ENCODE data around the gene NRXN3.
"Not testable (repeated sequence)": the region's sequence is repeated elsewhere in the genome, so short reads cannot be mapped to it uniquely, and the experiment has no call there.

NRXN3 gene

DNA sequence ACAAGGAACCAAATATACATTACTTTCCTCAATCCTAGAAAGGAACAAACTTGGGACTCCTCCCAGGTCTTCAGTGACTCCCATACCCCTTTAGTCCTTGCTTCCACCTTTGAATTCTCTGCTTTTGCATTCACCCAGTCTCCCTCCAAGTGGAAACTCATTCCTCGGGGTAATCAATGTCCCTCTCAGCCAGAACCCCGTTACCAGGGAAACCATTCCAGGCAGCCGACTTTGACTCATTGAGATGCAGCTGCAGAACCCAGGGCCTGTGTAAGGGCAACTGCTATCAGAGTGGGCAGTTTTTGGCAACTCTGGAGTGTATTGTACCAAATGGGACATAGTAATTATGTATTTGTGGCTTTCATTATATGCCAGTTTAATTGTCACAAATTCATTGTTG is 186.2 kb downstream of the NRXN3 start:
- in situ Hi-C loops (cut with MboI; ENCODE audit: low pct_unique_long_range_greater_than_20kb, low sequenced_read_pairs) = no loop called here

DNA sequence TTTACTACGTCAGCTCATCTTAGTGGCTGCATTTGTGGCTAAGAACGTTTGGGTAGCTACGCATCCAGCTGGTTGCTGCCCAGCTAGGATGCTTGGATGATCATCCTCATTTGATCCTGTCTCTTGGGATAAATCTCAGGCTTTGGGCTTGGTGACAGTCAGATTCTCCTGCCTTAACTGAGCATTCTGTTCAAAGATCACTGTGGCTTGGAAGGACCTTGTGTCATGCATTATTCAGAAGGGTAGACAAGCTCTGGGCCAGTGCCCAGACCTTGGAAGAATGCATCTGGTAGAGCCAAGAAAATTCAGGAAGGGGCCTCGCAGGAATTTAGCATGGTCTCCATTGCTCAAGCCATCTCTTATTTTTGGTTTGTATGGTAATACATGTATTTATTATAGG is 188.4 kb downstream of the NRXN3 start:
- in situ Hi-C loops (cut with MboI; ENCODE audit: low pct_unique_long_range_greater_than_20kb, low sequenced_read_pairs) = no loop called here

More for the DNA sequence above, 186.2 kb downstream of the NRXN3 start:
- DNase-seq = no peak

GRCh38 chr14:78359581-78359980 is 189.4 kb downstream of the NRXN3 start:
- in situ Hi-C loops (cut with MboI; ENCODE audit: low pct_unique_long_range_greater_than_20kb, low sequenced_read_pairs) = no loop called here
- DNase-seq = no peak

More for the DNA sequence above, 188.4 kb downstream of the NRXN3 start:
- no peak for DNase-seq

- in situ Hi-C loops (cut with MboI; ENCODE audit: low pct_unique_long_range_greater_than_20kb, low sequenced_read_pairs) = no loop called here
- DNase-seq = no peak
Observed at GRCh38 chr14:78363008-78363407, 192.8 kb downstream of the NRXN3 start.

GRCh38 chr14:78367355-78367754 is 197.2 kb downstream of the NRXN3 start:
- DNase-seq = no peak
- in situ Hi-C loops (cut with MboI; ENCODE audit: low pct_unique_long_range_greater_than_20kb, low sequenced_read_pairs) = no loop called here

GRCh38 chr14:78383060-78383459 is 212.9 kb downstream of the NRXN3 start:
- DNase-seq = no peak
- in situ Hi-C loops (cut with MboI; ENCODE audit: low pct_unique_long_range_greater_than_20kb, low sequenced_read_pairs) = no loop called here

DNA sequence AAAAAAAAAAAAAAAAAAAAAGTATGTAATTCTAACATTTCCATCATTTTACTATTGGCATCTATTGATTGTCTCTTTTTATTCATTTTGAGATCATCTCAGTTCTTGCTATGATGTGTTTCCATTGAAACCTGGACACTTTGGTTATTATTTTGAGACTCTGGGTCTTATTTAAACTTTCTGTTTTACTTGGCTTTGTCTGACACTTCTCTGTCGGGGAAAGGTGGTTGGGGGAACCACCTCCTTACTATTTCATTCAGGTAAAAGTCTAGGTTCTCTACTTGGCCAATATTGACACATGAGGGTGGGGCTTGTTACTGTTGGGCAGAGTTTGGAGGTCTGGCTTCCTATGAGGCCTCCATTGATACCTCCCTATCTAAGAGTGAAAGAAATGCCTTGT is 228.0 kb downstream of the NRXN3 start:
- DNase-seq = no peak
- in situ Hi-C loops (cut with MboI; ENCODE audit: low pct_unique_long_range_greater_than_20kb, low sequenced_read_pairs) = no loop called here

DNA sequence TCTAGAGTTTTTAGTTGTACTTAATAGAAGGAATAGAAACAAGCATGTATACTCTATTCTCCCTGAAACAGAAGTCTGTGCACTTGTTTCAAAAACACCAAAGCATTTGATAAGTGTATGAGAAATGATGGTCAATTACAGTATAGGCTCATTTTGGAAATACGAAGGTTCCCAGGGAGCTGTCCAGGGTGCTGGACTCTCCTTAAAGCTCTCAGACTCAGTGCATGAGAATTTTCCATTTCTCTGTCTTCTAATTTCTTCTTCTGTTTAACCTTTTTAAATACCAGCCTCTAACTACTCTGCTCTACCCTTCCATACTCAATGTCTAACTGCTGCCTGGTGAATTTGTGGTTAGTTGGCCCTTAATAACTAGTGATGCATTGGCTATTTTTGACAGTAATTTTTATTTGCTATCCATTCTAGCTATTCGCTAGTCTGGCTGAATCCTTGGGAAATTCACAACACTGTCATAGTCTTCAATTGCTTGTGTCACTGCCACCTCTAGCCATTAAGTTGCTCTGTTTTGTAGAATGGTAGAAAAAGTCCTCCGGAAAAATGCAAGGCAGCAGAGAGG is 229.2 kb downstream of the NRXN3 start:
- peak; percentile 14 for DNase-seq
- in situ Hi-C loops (cut with MboI; ENCODE audit: low pct_unique_long_range_greater_than_20kb, low sequenced_read_pairs) = no loop called here

DNA sequence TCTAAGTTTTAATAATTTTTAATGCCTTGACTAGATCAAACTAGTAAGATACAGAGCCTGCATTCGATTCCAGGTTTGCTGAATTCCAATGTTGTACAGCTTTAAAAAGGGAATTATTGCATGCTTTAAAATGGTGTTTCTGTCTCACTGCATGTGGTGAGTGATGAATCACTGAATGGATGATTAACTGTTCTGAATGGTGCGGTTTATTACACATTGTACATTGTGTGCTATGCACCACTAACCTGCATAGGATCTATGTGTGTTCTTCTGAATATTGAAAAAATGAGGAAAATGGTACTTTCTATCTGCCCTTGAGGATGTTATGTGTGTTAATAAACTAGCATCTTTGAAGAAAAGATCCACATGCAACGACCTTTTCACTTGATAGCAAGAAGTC is 231.7 kb downstream of the NRXN3 start:
- in situ Hi-C loops (cut with MboI; ENCODE audit: low pct_unique_long_range_greater_than_20kb, low sequenced_read_pairs) = no loop called here

GRCh38 chr14:78403278-78403815 is 233.2 kb downstream of the NRXN3 start:
- in situ Hi-C loops (cut with MboI; ENCODE audit: low pct_unique_long_range_greater_than_20kb, low sequenced_read_pairs) = no loop called here
- no peak for DNase-seq

More for the DNA sequence above, 231.7 kb downstream of the NRXN3 start:
- DNase-seq = no peak

DNA sequence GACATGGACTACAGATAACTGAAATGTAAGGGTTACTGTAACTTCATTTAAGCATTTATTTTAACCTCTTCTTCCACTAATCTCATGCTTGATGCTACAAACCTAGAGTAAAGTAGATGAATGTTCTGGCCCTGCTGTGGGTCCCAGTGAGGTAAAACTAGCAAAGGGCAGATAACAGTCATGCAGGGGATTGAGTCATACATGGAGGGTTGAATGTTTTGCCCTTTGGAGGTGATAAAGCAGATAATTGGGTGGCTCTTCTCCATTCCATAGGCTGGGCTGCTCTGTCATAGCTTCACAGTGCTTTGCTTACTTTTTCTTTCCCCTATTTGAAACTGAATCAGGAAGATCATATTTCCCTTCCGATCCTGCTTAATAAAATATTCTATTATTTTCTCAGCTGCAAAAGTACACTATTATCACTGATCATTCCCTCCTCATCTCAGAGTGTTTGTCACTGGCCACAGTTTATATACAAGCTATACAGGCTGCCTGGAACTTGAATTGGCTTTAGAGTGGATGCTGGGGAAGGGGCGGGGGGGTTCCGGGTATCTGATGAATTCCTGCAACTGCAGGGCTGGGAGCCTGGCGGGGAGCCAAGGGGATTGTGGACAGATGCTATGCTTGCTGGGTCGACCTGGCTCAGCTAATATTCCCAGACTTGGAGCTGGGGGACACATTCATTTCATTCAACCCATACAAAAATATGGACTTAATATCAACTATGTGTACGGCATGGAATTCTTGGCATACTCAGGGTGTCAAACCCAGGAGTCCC is 235.1 kb downstream of the NRXN3 start:
- DNase-seq = no peak
- in situ Hi-C loops (cut with MboI; ENCODE audit: low pct_unique_long_range_greater_than_20kb, low sequenced_read_pairs) = no loop called here

DNA sequence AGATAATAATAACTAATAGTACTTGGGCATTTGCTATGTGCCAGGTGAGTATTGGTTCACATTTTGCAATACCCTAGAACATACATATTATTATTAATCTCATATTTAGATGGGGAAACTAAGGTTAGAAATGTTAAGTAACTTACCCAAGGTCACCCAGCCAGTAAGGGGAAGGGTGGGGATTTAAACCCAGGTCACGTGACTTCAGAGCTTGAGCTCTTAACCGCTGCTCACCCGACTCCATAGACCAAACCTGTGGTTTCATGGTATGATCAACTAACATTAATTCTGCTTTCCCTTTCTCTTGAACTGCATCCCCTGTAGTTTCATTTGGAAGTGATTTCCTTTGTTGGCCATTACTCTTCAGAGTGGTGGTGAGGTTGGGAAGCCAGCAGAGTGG is 242.3 kb downstream of the NRXN3 start:
- in situ Hi-C loops (cut with MboI; ENCODE audit: low pct_unique_long_range_greater_than_20kb, low sequenced_read_pairs) = no loop called here
- DNase-seq = no peak

- no peak for DNase-seq
- in situ Hi-C loops (cut with MboI; ENCODE audit: low pct_unique_long_range_greater_than_20kb, low sequenced_read_pairs) = no loop called here
Observed at GRCh38 chr14:78414172-78414571, 244.0 kb downstream of the NRXN3 start.

DNA sequence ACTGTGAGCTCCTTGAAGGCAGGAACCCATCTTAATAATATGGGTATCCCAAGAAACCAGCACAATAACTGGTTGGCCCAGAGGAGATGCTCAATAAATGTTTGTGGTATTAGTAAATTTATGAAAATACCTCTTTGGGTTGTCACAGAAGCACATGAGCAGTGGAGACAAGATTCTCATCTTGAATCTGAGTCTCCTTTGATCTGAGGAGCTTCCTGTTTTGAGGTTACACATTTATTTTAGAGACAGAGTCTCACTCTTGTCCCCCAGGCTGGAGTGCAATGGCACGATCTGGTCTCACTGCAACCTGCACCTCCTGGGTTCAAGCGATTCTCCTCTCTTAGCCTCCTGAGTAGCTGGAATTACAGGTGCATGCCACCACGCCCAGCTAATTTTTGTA is 247.4 kb downstream of the NRXN3 start:
- in situ Hi-C loops (cut with MboI; ENCODE audit: low pct_unique_long_range_greater_than_20kb, low sequenced_read_pairs) = no loop called here

DNA sequence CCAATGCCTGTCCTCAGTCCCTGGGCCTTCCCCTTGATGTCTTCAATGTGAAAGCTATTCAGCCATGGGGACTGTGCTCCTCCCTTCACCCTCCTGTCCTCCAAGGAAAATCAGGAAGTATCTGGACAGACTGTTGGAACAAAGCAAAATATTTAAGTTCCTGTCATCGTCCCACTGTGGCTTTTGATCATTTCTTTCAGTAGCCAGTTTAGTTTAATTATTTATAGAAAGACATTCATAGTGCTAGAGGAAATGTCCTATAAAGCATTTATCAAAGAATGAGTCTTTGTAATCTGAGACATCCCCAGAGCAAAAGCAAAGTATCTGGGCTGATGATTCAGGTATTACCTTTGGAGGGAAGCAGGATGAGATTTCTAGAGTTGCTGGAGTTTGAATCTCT is 254.1 kb downstream of the NRXN3 start:
- no peak for DNase-seq
- in situ Hi-C loops (cut with MboI; ENCODE audit: low pct_unique_long_range_greater_than_20kb, low sequenced_read_pairs) = no loop called here

More for the DNA sequence above, 247.4 kb downstream of the NRXN3 start:
- DNase-seq = no peak

DNA sequence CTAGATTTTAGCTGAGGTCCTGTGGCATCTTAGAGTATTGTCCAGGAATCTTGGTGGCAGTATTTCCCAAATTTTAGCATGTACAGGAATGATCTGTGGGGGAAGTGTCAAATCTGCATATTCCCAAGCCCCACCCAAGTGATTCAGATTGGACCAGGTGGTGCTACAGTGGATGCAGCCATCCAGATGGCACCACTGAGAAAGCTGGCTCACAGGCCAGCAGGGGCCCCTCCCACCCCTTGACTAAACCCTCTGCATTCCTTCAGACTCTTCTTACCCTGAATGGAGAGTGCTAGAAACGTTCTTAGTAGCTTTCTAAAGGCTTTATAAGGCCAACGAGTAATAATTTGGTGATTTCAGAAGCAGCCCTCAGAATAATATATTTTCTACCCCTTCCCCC is 255.2 kb downstream of the NRXN3 start:
- in situ Hi-C loops (cut with MboI; ENCODE audit: low pct_unique_long_range_greater_than_20kb, low sequenced_read_pairs) = no loop called here
- DNase-seq = no peak

DNA sequence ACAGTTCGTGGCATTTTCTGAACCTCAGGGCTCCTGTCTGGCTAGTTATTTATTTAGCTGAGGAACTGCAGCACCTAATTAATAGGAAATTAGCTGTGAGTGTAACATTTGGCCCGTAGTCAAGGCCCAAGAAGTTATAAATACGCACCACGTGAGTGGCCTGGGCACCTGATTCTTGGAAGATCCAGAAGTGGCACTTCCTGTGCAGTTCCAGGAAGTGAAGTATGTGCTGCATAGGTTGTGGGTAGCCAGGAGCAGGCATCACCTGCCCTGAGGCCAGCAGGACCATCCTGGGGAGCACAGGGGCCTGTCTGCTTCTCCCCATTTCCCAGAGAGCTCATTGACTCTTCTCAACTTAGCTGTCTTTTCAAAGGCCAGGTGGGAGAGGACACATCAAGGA is 255.6 kb downstream of the NRXN3 start:
- no peak for DNase-seq
- in situ Hi-C loops (cut with MboI; ENCODE audit: low pct_unique_long_range_greater_than_20kb, low sequenced_read_pairs) = no loop called here

DNA sequence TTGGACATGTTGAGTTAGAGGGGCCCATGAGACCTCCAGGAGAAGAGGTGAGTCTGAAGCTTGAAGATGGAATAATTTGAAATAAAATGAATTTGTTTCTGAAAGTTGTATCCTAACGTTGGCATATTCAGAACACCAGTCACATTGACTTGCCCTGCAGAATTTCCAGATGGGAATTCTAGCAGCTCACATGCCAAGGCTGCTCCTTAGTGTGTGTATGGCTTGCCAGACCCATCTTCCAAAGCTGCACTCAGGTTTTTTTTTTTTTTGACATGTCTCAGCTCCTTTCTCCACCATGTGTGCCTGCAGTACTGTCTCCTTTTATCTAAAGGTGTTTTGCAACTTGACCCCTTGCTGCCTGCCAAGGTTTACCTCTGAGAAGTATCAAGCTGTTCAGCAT is 261.9 kb downstream of the NRXN3 start:
- no peak for DNase-seq
- in situ Hi-C loops (cut with MboI; ENCODE audit: low pct_unique_long_range_greater_than_20kb, low sequenced_read_pairs) = no loop called here

GRCh38 chr14:78437448-78437847 is 267.3 kb downstream of the NRXN3 start:
- DNase-seq; in situ Hi-C loops (cut with MboI; ENCODE audit: low pct_unique_long_range_greater_than_20kb, low sequenced_read_pairs): not testable (repeated sequence)

DNA sequence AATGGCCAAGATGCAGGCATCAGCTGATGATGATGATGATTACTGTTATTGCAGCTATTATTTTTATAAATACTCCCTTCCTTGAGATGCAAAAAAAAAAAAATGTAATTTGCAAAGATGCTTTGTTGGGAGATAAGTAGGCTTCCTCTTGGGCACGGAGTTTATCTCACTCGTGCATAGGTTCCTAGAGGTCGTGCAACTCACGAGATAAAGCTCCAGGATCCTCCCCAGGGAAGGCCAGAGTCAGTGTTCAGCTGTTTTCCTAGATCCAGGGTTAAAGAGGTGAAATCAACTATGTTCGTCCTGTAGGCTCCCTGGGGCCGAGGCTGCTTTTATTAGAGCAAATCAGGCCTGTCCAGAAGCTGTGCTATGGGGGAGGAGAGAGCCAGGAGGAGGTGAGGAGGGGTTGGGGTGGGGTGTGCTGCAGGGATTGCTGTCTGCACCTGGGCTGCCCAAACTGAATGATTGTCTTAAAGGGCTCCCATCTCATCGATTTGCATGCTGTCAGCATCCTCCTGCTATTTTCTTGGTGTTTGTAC is 270.3 kb downstream of the NRXN3 start:
- in situ Hi-C loops (cut with MboI; ENCODE audit: low pct_unique_long_range_greater_than_20kb, low sequenced_read_pairs) = no loop called here
- DNase-seq = no peak
